T follicular helper cell (primary cell): Measurements from ENCODE around the gene LHX1.

ENCODE experiments used
- DNase-seq: peaks from one replicate; pipeline ENCODE4 v3.0.0-alpha.2; 2020; ENCODE audit warnings: low read depth
- total RNA-seq, 2 experiments: gene quantifications; one replicate each; lab custom pipeline; 2026; lab: John Stamatoyannopoulos, UW

Gene LHX1
- total RNA-seq = 0 reads per million in 2 experiments

DNA sequence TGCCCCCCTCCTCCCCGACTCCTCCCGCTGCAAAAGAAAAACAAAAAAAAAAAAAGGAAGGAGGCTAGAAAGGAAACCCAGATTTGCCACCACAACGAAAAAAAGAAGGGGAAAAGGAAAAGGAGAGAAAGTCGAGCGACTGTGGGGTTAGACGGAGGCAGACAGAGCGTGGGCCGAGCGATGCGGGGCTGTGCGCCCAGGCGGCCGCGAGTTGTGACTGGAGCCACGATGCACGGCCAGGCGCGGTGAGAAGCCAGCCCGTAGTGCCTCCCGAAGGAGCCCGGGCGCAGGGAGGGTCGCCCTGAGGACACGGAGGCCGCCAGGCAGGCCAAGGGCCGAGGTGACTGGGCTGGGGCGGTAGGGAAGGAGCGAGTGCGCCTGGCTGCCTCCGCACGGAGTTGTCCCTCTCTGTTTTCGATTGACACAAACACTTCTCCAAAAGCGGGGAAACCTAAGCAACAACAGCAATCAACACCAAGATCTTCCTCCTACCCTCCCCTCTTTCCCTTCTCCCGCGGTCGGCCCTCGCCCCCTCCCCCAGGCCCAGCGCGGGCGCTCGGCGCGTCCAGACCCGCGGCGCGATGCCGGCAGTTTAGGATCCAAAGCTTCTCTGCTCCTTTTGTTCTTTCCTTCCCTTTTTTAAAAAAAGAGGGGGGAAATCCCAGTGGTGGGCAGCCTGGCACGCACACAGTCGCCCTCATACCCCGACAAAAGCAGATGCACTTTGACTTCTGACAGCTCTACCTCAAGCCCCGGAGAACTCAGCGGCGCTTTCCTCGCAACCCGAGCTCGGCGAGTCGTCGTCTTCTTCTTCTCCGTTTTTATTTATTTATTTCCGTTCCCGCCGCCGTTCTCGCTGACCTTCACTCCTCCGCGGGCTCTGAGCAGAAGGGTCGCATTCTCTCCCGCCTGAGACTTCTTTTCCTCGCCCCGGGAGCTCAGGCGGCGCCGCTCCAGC lies at the start of gene LHX1:
LHX1 (plus strand) TSS at position 475 of the 958 bp plus-strand sequence. CDS start 723 bp downstream, outside the sequence.
- no peak for DNase-seq

- no peak for DNase-seq
Observed at GRCh38 chr17:36888236-36888951, 48.9 kb upstream of the LHX1 start.

GRCh38 chr17:36889770-36890349 lies 47.4 kb upstream of the LHX1 start:
- no peak for DNase-seq

GRCh38 chr17:36890398-36891168 lies 46.7 kb upstream of the LHX1 start:
- DNase-seq = no peak

DNA sequence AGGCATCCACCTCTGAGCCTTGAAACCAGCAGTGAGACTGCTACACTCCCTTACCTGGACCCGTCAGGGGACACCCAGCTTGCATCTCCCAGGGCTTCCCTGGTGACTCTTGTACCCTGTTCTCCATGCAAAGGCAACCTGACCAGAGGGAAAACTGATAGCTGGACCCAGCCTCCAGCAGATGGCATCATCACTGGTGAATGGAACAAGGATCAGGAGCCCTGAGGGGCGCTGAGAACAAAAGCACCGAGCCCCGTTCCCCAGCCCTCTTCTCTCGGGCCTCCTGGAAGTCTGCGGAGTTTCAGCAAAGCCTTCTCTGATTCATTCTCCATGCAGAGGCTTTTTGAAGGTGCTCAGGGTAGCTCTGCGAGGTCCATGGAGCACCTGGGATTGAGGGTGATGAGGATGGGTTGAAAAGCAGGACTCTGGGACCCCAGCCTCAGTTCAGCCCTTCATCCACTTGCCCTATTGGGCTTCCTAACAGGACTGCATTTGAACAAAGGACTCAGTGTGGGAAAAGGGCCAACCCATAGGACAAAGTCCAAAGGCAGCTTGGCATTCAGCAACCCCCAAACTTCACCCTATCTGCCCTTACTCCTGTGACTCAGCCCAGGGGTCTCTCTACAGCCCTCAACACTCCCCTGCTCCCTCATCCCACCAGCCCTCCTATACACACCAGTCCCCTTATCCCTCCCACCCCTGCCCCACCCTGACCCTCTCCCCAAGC lies 45.0 kb upstream of the LHX1 start:
- DNase-seq = no peak

DNA sequence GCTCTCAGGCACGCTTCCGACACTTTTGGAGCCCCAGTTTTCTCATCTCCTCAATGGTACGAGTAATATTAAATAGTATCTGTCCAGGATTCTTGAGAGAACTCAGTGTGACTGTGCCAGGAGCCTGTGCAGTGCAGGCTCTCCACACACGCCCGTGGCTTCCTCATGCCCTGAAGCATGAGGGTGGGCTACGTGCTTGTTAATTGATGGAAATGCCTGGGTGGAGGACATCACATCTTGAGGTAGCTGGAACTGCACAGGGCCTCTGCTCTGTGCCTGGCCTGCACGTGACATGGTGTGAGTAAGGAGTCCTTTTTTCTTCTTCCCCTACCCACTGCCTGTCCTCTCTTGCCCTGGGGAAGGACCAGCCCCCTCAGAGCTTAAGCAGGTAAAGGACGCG lies 43.1 kb upstream of the LHX1 start:
- DNase-seq = no peak

DNA sequence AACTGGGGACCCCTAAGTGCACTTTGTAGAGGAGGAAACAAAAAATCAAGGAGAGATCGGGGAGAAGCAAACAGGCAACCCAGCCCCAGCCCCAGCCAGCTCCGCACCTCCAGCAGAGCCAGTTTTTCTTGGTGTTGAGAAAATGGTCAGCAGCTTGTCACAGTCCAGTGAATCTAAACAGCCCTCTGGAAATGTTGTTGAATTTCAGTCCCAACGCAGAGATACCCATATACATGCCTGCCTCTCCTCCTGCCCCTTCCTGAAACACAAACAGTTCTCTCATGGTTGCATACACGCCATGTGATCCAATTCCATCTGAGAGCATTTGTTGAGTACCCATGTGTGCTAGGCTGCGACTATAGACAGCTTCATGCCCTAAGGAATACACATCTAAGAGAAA lies 42.4 kb upstream of the LHX1 start:
- no peak for DNase-seq

GRCh38 chr17:36899250-36900159 lies 37.8 kb upstream of the LHX1 start:
- no peak for DNase-seq

DNA sequence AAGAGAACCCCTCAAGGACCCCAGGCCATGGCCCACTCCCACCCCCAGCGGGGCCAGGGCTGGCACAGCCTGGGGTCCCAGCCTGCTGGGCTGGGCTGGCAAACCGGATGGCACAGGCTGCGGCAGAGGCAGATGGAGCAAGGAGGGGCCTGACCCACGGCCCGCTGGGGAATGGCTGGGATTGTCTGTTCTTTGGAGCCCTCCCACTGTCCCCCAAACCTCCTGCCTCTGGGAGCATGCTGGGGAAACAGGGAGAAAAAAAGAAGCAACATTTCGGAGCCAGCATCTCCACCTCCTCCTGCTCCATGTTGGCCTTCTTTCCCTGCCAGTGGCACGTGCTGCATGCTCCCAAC lies 37.1 kb upstream of the LHX1 start:
- no peak for DNase-seq

GRCh38 chr17:36901506-36901905 lies 35.8 kb upstream of the LHX1 start:
- DNase-seq = no peak

DNA sequence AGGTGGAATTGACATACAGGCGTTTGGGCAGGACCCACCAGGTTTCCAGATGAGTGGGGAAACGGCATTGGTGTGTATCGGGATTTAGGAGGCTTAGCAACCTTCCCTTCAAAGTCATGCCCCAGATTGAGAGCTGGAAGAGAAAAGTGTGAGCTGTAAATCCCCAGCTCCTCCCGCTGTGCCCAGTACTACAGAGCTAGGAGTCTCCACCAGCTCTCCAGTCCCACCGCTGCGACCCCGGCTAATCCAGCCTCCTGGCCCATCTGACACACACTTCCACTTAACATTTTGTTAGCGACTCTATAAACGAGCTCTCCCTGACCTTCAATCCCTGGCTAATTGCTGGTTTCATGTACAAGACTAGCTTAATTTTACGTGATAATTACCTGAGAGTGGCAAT lies 29.9 kb upstream of the LHX1 start:
- no peak for DNase-seq

- DNase-seq = no peak
Observed at GRCh38 chr17:36910513-36910912, 26.8 kb upstream of the LHX1 start.

GRCh38 chr17:36911001-36911400 lies 26.3 kb upstream of the LHX1 start:
- no peak for DNase-seq

GRCh38 chr17:36913132-36913531 lies 24.1 kb upstream of the LHX1 start:
- no peak for DNase-seq

DNA sequence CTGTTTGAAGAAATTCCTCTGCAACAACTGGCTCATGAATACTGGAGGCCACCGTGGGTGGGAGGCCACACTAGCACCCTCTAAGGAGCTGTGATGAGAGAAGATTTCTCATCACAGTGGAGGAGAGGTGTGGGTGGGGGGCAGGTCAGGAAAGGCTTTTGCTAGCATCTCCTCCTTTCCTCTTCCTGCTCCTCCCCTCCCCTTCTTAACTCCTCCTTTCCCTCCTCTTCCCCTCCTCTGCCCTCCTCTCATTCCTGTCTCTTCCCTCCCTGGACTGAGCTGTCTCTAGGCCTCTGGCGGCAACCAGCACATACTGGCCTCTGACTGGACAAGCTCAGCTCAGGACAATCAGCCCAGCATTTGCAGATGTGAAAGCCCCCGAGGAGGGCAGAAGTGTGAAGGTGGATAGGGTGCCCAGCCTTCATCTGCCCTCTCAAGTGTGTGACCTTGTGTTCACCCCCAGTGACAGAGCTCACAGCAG lies 19.0 kb upstream of the LHX1 start:
- no peak for DNase-seq

GRCh38 chr17:36919407-36919968 lies 17.8 kb upstream of the LHX1 start:
- no peak for DNase-seq

- DNase-seq = no peak
Observed at GRCh38 chr17:36920032-36921005, 17.0 kb upstream of the LHX1 start.

DNA sequence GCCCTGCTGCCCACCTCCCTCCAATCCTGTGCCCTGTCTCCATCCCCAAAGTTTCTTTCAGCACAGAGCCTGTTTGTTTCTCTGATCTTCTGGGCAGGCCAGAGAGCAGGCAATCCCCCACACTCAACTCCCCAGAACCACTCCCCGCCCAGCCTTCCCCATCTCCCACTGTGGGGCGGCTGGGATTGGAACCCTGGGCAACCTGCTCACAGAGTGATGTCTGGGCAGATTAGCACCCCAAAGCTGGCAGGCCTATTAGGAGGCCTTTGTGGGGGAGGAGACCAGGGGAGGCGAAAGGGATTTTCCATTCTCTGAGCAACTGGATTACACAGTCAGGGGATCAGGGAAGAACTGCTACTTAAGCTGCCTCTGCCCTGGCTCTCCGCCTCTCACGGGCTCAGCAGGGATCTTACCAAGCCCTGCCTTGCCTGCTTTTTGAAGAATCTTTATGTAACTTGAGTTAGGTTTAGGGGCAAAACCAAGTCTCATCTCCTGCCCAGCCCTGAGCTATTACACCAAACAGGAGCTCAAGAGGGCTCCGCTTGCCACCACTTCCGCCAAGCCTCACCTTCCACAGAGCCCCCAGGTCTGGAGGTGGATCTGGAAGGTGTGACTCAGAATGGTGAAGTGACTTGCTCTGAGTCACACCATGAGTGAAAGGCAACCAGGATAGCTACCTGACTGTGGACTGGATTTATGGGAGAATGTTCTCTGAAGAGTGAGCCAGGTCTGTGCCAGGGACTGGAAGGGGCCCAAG lies 16.0 kb upstream of the LHX1 start:
- no peak for DNase-seq
